HEK293 (cell line): ENCODE measurements around the gene ATP2B3.

Source experiments
- IKZF3 ChIP-seq: fragments of 450-650 bp; IDR thresholded peaks from 2 replicates; pipeline ENCODE4 v1.5.0; 2018; ENCODE audit warnings: missing biosample characterization, mild to moderate bottlenecking, missing genetic modification characterization, moderate library complexity
- MZF1 ChIP-seq: fragments of 450-650 bp; formaldehyde crosslinking; IDR thresholded peaks from 2 replicates; pipeline ENCODE4 v1.5.1; 2017; ENCODE audit warnings: missing biosample characterization, missing genetic modification characterization, borderline replicate concordance
- PRDM10 ChIP-seq: fragments of 450-650 bp; formaldehyde crosslinking; IDR thresholded peaks from 2 replicates; pipeline ENCODE4 v1.5.1; 2016; ENCODE audit warnings: missing biosample characterization, missing genetic modification characterization
- TSHZ1 ChIP-seq: fragments of 450-650 bp; formaldehyde crosslinking; IDR thresholded peaks from 2 replicates; pipeline ENCODE4 v1.5.1; 2016; ENCODE audit warnings: missing biosample characterization, missing genetic modification characterization, borderline replicate concordance
- ZBTB17 ChIP-seq: fragments of 450-650 bp; formaldehyde crosslinking; IDR thresholded peaks from 2 replicates; pipeline ENCODE4 v1.5.1; 2016; ENCODE audit warnings: missing biosample characterization, missing genetic modification characterization
- ZBTB20 ChIP-seq: fragments of 450-650 bp; formaldehyde crosslinking; IDR thresholded peaks from 2 replicates; pipeline ENCODE4 v1.5.1; 2016; ENCODE audit warnings: missing biosample characterization, missing genetic modification characterization
- ZBTB8A ChIP-seq: fragments of 450-650 bp; formaldehyde crosslinking; IDR thresholded peaks from 2 replicates; pipeline ENCODE4 v1.5.1; 2016; ENCODE audit warnings: missing biosample characterization, missing genetic modification characterization
- ZEB2 ChIP-seq: fragments of 450-650 bp; formaldehyde crosslinking; IDR thresholded peaks from 2 replicates; pipeline ENCODE4 v1.5.1; 2016; ENCODE audit warnings: missing biosample characterization, missing genetic modification characterization
- ZFP3 ChIP-seq: fragments of 450-650 bp; formaldehyde crosslinking; IDR thresholded peaks from 2 replicates; pipeline ENCODE4 v1.5.1; 2016; ENCODE audit warnings: low read depth, missing biosample characterization, missing genetic modification characterization
- ZNF24 ChIP-seq: fragments of 450-650 bp; formaldehyde crosslinking; IDR thresholded peaks from 2 replicates; pipeline ENCODE4 v1.5.1; 2016; ENCODE audit warnings: missing biosample characterization, missing genetic modification characterization
- ZNF248 ChIP-seq: fragments of 450-650 bp; formaldehyde crosslinking; IDR thresholded peaks from 2 replicates; pipeline ENCODE4 v1.5.1; 2017; ENCODE audit warnings: missing biosample characterization, missing genetic modification characterization
- ZNF26 ChIP-seq: fragments of 450-650 bp; formaldehyde crosslinking; IDR thresholded peaks from 2 replicates; pipeline ENCODE4 v1.5.1; 2016; ENCODE audit warnings: missing biosample characterization, missing genetic modification characterization
- ZNF366 ChIP-seq: fragments of 450-650 bp; formaldehyde crosslinking; conservative IDR thresholded peaks from 2 replicates; pipeline ENCODE4 v1.5.1; 2016; ENCODE audit warnings: missing biosample characterization, missing genetic modification characterization
- ZNF391 ChIP-seq: fragments of 450-650 bp; formaldehyde crosslinking; IDR thresholded peaks from 2 replicates; pipeline ENCODE4 v1.5.1; 2016; ENCODE audit warnings: low read depth, missing biosample characterization, missing genetic modification characterization, borderline replicate concordance
- ZNF416 ChIP-seq: fragments of 450-650 bp; formaldehyde crosslinking; IDR thresholded peaks from 2 replicates; pipeline ENCODE4 v1.5.1; 2016; ENCODE audit warnings: missing biosample characterization, missing genetic modification characterization
- ZNF521 ChIP-seq: fragments of 450-650 bp; formaldehyde crosslinking; IDR thresholded peaks from 2 replicates; pipeline ENCODE4 v1.5.1; 2017; ENCODE audit warnings: missing biosample characterization, mild to moderate bottlenecking, missing genetic modification characterization
- ZNF549 ChIP-seq: fragments of 450-650 bp; IDR thresholded peaks from 2 replicates; pipeline ENCODE4 v1.5.1; 2018; ENCODE audit warnings: missing biosample characterization, missing genetic modification characterization, mild to moderate bottlenecking, inconsistent platforms, moderate library complexity
- ZNF623 ChIP-seq: fragments of 450-650 bp; formaldehyde crosslinking; IDR thresholded peaks from 2 replicates; pipeline ENCODE4 v1.5.1; 2016; ENCODE audit warnings: missing biosample characterization, missing genetic modification characterization
- ZNF677 ChIP-seq: fragments of 450-650 bp; IDR thresholded peaks from 2 replicates; pipeline ENCODE4 v1.5.0; 2018; ENCODE audit warnings: missing biosample characterization, mild to moderate bottlenecking, missing genetic modification characterization, moderate library complexity
- ZNF777 ChIP-seq: fragments of 450-650 bp; formaldehyde crosslinking; IDR thresholded peaks from 2 replicates; pipeline ENCODE4 v1.5.1; 2017; ENCODE audit warnings: missing biosample characterization, missing genetic modification characterization, borderline replicate concordance
- ZXDB ChIP-seq: fragments of 450-650 bp; formaldehyde crosslinking; IDR thresholded peaks from 2 replicates; pipeline ENCODE4 v1.5.1; 2016; ENCODE audit warnings: missing biosample characterization, missing genetic modification characterization
- TF ChIP-seq, protein P1 (sequence below): fragments of 450-650 bp; formaldehyde crosslinking; IDR thresholded peaks from 2 replicates; pipeline ENCODE4 v1.5.1; 2016; ENCODE audit warnings: missing biosample characterization, missing genetic modification characterization
- TF ChIP-seq, protein P2 (sequence below): fragments of 450-650 bp; formaldehyde crosslinking; optimal IDR thresholded peaks from 2 replicates; pipeline ENCODE3; 2016; ENCODE audit warnings: missing biosample characterization, mild to moderate bottlenecking, missing genetic modification characterization
- TF ChIP-seq, protein P3 (sequence below): fragments of 450-650 bp; formaldehyde crosslinking; IDR thresholded peaks from 2 replicates; pipeline ENCODE4; 2016; ENCODE audit warnings: missing biosample characterization, missing genetic modification characterization
- TF ChIP-seq, protein P4 (sequence below): fragments of 450-650 bp; formaldehyde crosslinking; IDR thresholded peaks from 2 replicates; pipeline ENCODE4 v1.5.1; 2016; ENCODE audit warnings: missing biosample characterization, missing genetic modification characterization, borderline replicate concordance

Gene ATP2B3

DNA sequence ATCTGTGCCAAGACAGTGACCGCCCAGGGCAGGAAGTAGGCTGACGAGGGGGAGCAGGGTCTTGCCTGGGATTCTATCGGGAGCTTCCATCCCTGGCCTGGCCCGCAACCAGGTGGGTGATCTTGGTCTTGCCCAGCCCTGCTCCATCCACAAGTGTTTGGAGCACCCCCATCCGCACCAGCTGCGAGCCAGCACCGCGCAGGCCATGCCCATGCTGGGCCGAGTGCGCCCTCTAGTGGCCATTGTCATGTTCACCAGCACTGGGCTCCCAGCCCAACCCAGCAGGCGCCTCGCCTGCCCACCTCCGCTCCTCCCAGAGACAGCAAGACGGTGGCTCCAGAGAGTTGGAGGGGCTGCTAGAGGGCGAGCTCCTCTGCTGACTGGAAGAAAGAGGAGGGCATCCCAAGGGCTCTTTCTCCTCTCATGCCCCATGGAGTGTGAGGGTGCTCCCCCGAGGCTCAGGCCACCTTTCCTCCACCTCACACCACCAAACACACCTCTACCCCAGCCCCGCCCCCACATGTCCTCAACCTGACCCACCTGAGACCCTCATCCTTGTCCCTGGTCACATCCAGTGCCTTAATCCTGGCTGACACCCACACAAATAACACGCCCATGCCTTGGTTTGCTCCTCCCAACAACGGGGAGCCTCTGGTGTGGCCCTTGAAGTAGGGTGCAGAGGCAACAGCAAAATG, 9.8 kb upstream of the ATP2B3 start (continued):
- TF ChIP-seq, protein P1, sequence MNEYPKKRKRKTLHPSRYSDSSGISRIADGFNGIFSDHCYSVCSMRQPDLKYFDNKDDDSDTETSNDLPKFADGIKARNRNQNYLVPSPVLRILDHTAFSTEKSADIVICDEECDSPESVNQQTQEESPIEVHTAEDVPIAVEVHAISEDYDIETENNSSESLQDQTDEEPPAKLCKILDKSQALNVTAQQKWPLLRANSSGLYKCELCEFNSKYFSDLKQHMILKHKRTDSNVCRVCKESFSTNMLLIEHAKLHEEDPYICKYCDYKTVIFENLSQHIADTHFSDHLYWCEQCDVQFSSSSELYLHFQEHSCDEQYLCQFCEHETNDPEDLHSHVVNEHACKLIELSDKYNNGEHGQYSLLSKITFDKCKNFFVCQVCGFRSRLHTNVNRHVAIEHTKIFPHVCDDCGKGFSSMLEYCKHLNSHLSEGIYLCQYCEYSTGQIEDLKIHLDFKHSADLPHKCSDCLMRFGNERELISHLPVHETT (tag by site-specific recombination) = no peak
- TF ChIP-seq IKZF3 (no peak), ZNF26 (no peak), TSHZ1 (tag by site-specific recombination) (no peak), ZNF677 (no peak), ZNF623 (tag by site-specific recombination) (no peak), ZNF416 (tag by site-specific recombination) (no peak), ZEB2 (tag by site-specific recombination) (0 out of 2 replicates have a peak, but pooled peaks have one; percentile 42), ZNF521 (tag by site-specific recombination) (no peak), ZNF366 (tag by site-specific recombination) (no peak), PRDM10 (peak; percentile 74), ZNF391 (0 out of 2 replicates have a peak, but pooled peaks have one; percentile 23), ZNF549 (no peak), ZFP3 (tag by site-specific recombination) (no peak), MZF1 (tag by site-specific recombination) (no peak), ZNF248 (tag by site-specific recombination) (no peak), ZBTB20 (tag by site-specific recombination) (no peak), ZNF24 (no peak), ZXDB (no peak), ZBTB17 (tag by site-specific recombination) (peak; percentile 49), ZBTB8A (tag by site-specific recombination) (peak; percentile 41; the same call in 1 of the 2 replicates), ZNF777 (tag by site-specific recombination) (0 out of 2 replicates have a peak, but pooled peaks have one; percentile 18)
- TF ChIP-seq, protein P2, sequence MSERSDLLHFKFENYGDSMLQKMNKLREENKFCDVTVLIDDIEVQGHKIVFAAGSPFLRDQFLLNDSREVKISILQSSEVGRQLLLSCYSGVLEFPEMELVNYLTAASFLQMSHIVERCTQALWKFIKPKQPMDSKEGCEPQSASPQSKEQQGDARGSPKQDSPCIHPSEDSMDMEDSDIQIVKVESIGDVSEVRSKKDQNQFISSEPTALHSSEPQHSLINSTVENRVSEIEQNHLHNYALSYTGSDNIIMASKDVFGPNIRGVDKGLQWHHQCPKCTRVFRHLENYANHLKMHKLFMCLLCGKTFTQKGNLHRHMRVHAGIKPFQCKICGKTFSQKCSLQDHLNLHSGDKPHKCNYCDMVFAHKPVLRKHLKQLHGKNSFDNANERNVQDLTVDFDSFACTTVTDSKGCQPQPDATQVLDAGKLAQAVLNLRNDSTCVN = no peak
- TF ChIP-seq, protein P3, sequence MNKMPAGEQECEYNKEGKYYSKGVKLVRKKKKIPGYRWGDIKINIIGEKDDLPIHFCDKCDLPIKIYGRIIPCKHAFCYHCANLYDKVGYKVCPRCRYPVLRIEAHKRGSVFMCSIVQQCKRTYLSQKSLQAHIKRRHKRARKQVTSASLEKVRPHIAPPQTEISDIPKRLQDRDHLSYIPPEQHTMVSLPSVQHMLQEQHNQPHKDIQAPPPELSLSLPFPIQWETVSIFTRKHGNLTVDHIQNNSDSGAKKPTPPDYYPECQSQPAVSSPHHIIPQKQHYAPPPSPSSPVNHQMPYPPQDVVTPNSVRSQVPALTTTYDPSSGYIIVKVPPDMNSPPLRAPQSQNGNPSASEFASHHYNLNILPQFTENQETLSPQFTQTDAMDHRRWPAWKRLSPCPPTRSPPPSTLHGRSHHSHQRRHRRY = no peak
- TF ChIP-seq, protein P4, sequence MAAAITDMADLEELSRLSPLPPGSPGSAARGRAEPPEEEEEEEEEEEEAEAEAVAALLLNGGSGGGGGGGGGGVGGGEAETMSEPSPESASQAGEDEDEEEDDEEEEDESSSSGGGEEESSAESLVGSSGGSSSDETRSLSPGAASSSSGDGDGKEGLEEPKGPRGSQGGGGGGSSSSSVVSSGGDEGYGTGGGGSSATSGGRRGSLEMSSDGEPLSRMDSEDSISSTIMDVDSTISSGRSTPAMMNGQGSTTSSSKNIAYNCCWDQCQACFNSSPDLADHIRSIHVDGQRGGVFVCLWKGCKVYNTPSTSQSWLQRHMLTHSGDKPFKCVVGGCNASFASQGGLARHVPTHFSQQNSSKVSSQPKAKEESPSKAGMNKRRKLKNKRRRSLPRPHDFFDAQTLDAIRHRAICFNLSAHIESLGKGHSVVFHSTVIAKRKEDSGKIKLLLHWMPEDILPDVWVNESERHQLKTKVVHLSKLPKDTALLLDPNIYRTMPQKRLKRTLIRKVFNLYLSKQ (tag by site-specific recombination) = no peak
